Left lung (tissue), 10 donors: ENCODE results near the gene LGALS3BP. TPM values are rescaled to one million over a fixed set of nuclear protein-coding genes. Genes with fewer than 3 reads are reported as not detected.

ENCODE experiments used
- ATAC-seq: fragments of 200-7000 bp; cut with Tn5 transposase; one replicate; pipeline ENCODE4 v1.9.1; 2020; ENCODE audit warnings: moderate library complexity
- DNase-seq, 4 donors: peaks; one replicate each; pipeline ENCODE4 v3.0.0-alpha.2; 2013 to 2020
- H3K27ac ChIP-seq, 2 donors: fragments of 200-600 bp; sonication (generic) in 1 of 2; one replicate each; pipeline versions ENCODE4 v1.5.0 to v1.8.0; 2020 to 2021
- H3K27me3 ChIP-seq, 2 donors: fragments of 200-600 bp; sonication (generic) in 1 of 2; one replicate each; pipeline versions ENCODE4 v1.5.0 to v1.8.0; 2020 to 2021
- H3K36me3 ChIP-seq, 2 donors: fragments of 200-600 bp; sonication (generic) in 1 of 2; one replicate each; pipeline versions ENCODE4 v1.5.0 to v1.8.0; 2020 to 2021
- H3K4me1 ChIP-seq, 2 donors: fragments of 200-600 bp; one replicate each; pipeline ENCODE4 v1.8.0; 2021
- H3K4me3 ChIP-seq, 2 donors: fragments of 200-600 bp; sonication (generic) in 1 of 2; one replicate each; pipeline versions ENCODE4 v1.5.0 to v1.8.0; 2020 to 2021; ENCODE audit warnings: mild to moderate bottlenecking in 1 of 2
- H3K9me3 ChIP-seq, 2 donors: fragments of 200-600 bp; sonication (generic) in 1 of 2; one replicate each; pipeline versions ENCODE4 v1.5.0 to v1.8.0; 2020 to 2021
- intact Hi-C, 2 donors: fragments of 100-400 bp; cut with DNase I; formaldehyde crosslinking; loops; one replicate each; pipeline versions ENCODE4 v1.11.2 to v1.14.2; 2022
- polyA plus RNA-seq, 6 donors: library from polyadenylated mRNA; unstranded; fragments of 120-200 nt; gene quantifications; one replicate each; pipeline ENCODE4 v1.2.1, GENCODE V29; 2013; ENCODE audit not compliant: insufficient read length in 6 of 6
- total RNA-seq, 2 donors: library from RNA; stranded (reverse); fragmentation: NEBNext Ultra II Directional; extraction: Animal tissue kit (Norgen Biotek cat#: 25700); gene quantifications; one replicate each; pipeline ENCODE4 v1.2.1, GENCODE V29; 2021
- TF ChIP-seq, protein P1 (sequence below), 2 donors: fragments of 200-600 bp; sonication (generic) in 1 of 2; IDR thresholded peaks; one replicate each; pipeline versions ENCODE4 v1.5.0 to v1.8.0; 2021; ENCODE audit warnings: antibody characterized with exemption in 2 of 2
- donor health status: DM: no; HTN: yes; CAD: no.
- donor health status: DM: no; HTN: no; CAD: no.

LGALS3BP gene
- total and polyA plus RNA-seq, 8 donors, result 155 to 688 (median 183) TPM

DNA sequence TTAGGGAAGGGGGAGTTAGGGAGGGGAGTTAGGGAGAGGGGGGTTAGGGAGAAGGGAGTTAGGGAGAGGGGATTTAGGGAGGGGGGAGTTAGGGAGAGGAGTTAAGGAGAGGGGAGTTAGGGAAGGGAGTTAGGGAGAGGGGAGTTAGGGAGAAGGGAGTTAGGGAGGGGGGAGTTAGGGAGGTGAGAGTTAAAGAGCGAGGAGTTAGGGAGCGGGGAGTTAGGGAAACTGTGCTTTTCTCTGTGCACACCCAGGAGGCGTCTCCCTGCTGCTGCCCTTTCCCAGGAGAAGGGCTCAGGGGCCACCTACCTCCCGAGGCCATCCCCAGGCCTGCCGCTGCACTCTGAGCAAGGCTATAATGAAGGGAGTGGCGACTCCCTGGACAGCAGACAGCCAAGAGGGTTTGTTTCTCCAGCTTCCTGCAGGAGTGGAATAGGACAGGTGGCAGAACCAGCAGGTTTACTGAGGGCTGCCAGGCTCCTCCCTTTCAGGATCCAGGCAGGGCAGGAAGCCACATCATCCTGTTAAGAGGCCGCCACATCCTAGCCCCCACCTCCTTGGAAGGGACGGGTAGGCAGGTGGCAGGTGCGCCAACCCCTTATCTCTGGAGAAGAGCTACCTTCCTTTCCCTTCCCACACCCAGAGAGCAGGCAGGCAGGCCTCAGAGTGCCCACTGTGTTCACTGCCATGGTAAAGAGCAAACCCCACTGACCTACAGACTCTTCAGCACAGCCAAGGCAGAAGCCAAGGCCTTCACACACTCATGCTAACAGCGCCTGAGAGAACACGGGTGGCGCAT, 25.5 kb upstream of the LGALS3BP start:
- H3K9me3 ChIP-seq, result no peaks in the 10 kb centered on the region
- H3K4me1 ChIP-seq, result peaks cover 20 to 38% of the 10 kb centered on the region in 2 donors
- intact Hi-C loops, result no loop called here
- ATAC-seq, result peak; percentile 75
- peaks cover 0 to 20% of the 10 kb centered on the region in 2 donors for H3K36me3 ChIP-seq
- no peaks in the 10 kb centered on the region for H3K27me3 ChIP-seq
- TF ChIP-seq, protein P1, sequence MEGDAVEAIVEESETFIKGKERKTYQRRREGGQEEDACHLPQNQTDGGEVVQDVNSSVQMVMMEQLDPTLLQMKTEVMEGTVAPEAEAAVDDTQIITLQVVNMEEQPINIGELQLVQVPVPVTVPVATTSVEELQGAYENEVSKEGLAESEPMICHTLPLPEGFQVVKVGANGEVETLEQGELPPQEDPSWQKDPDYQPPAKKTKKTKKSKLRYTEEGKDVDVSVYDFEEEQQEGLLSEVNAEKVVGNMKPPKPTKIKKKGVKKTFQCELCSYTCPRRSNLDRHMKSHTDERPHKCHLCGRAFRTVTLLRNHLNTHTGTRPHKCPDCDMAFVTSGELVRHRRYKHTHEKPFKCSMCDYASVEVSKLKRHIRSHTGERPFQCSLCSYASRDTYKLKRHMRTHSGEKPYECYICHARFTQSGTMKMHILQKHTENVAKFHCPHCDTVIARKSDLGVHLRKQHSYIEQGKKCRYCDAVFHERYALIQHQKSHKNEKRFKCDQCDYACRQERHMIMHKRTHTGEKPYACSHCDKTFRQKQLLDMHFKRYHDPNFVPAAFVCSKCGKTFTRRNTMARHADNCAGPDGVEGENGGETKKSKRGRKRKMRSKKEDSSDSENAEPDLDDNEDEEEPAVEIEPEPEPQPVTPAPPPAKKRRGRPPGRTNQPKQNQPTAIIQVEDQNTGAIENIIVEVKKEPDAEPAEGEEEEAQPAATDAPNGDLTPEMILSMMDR (IDR thresholded peaks at IDR 0.05), result no peak
- no peak overlapping the region for H3K4me3 ChIP-seq
- DNase-seq, result peak in 1 of 4 donors; percentile 73
- peak overlapping the region; percentile 24 to 31 for H3K27ac ChIP-seq

DNA sequence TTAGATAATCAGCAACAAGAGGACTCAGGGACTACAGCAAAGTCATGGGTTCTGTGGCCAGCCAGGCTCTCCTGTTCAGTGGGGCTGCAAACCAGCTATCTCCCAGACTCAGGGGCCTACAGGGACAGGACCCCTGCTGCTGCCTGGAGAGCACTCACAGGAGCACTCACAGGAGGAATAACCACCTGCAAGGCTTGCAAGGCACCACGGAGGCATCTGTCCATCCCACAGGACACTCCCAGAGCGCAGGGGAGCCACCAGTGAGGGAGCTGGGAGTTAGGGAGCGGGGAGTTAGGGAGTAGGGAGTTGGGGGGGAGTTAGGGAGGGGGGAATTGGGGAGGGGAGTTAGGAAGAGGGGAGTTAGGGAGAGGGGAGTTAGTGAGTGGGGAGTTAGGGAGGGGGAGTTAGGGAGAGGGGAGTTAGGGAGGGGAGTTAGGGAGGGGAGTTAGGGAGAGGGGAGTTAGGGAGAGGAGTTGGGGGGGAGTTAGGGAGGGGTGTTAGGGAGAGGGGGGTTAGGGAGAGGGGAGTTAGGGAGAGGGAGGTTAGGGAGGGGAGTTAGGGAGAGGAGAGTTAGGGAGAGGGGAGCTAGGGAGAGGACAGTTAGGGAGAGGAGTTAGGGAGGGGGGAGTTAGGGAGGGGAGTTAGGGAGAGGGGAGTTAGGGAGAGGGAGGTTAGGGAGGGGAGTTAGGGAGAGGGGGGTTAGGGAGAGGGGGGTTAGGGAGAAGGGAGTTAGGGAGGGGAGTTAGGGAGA, 24.1 kb upstream of the LGALS3BP start:
- H3K4me1 ChIP-seq, result peaks cover 17 to 37% of the 10 kb centered on the region in 2 donors
- TF ChIP-seq, protein P1 (IDR thresholded peaks at IDR 0.05), result no peak
- no peak overlapping the region for H3K27ac ChIP-seq
- no peak for ATAC-seq
- no peaks in the 10 kb centered on the region for H3K9me3 ChIP-seq
- DNase-seq, result no peak
- peaks cover 0 to 34% of the 10 kb centered on the region in 2 donors for H3K36me3 ChIP-seq
- intact Hi-C loops, result no loop called here
- H3K27me3 ChIP-seq, result no peaks in the 10 kb centered on the region
- H3K4me3 ChIP-seq, result no peak overlapping the region

DNA sequence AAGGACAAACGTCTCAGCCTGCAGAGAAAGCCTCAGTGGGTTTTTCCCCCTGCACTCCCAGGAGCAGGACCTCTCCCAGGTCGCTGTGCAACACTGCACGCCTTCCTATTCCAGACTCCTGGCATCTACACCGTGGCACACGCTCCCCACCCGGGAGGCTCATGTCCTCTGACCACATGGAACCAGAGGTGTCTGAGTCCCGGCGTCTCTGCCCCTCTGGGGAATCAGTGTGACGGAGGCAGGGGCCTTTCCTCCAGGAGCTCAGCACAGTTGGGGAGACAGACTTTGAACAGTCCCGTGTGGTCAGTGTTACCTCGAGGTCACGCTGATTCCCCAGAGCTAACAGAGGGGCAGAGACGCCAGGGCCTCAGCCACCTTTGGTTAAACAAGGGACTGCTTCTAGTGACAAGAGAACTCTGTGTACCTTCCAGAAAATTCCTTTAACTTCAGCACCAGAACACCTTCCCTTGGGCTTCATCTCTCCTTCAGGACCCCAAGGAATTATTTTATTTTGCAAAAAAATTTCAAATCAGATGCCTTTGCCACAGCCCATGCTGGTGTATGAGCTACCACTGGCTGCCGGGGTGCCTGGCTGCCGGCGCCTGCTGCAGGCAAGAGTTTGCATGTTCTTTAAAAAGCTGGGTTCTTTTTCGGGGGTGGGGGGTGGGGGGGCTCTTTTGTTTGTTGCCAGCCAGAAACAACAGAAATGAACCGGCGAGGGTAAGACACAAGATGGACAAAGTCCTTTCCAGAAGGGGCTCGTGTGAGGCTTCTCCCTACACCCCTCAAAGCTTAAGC, 23.3 kb upstream of the LGALS3BP start:
- DNase-seq (no peak), ATAC-seq (no peak)
- TF ChIP-seq, protein P1 (IDR thresholded peaks at IDR 0.05), result no peak
- Histone ChIP-seq H3K9me3 (no peaks in the 10 kb centered on the region), H3K4me3 (no peak overlapping the region), H3K36me3 (peaks cover 0 to 43% of the 10 kb centered on the region in 2 donors), H3K27ac (no peak overlapping the region), H3K4me1 (peaks cover 9 to 29% of the 10 kb centered on the region in 2 donors), H3K27me3 (no peaks in the 10 kb centered on the region)
- intact Hi-C loops, result no loop called here

DNA sequence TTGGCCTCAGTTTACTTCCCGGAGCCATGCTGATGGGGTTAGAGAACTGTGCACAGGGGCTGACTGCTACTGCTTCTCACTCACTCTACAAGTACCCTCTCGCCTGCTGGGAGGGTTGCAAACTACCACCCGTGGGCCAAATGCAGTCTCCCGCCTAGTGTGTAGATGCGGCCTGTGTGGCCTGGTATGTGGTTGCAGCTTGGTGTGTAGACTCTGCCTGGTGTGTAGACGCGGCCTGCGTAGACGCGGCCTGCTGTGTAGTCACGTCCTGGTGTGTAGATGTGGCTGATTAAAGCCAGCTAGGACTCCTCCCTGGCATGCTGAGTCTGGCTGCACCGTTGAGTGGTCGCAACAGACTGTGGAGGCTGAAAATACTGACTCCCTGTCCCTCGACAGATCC, 22.6 kb upstream of the LGALS3BP start:
- H3K9me3 ChIP-seq, result no peaks in the 10 kb centered on the region
- peaks cover 3 to 22% of the 10 kb centered on the region in 2 donors for H3K4me1 ChIP-seq
- DNase-seq (no peak), ATAC-seq (no peak)
- peaks cover 0 to 50% of the 10 kb centered on the region in 2 donors for H3K36me3 ChIP-seq
- H3K27ac ChIP-seq, result no peak overlapping the region
- H3K4me3 ChIP-seq, result no peak overlapping the region
- intact Hi-C loops, result no loop called here
- TF ChIP-seq, protein P1 (IDR thresholded peaks at IDR 0.05), result no peak
- no peaks in the 10 kb centered on the region for H3K27me3 ChIP-seq
